DOHH2 (cell line): ENCODE data around the gene FAM171A1.

ENCODE experiments used
- H3F3A ChIP-seq: fragments of 200-600 bp; sonication (generic), shearing (Covaris generic); 2 replicates; pipeline ENCODE4 v1.6.0; 2016; ENCODE audit warnings: antibody characterized with exemption, mild to moderate bottlenecking; ENCODE audit not compliant: control insufficient read depth, insufficient read depth
- H3K27ac ChIP-seq: fragments of 200-600 bp; sonication (generic); 2 replicates; pipeline ENCODE4 v1.5.1; 2014; ENCODE audit warnings: low read depth, mild to moderate bottlenecking, low read length, moderate library complexity
- H3K27me3 ChIP-seq: fragments of 200-600 bp; sonication (generic); 2 replicates; pipeline ENCODE4 v1.6.1; 2014; ENCODE audit warnings: mild to moderate bottlenecking, low read length, mixed read lengths; ENCODE audit not compliant: control insufficient read depth
- H3K36me3 ChIP-seq: fragments of 200-600 bp; sonication (generic); 2 replicates; pipeline ENCODE4 v1.6.1; 2014; ENCODE audit warnings: mild to moderate bottlenecking, low read length, moderate library complexity, mixed read lengths; ENCODE audit not compliant: control insufficient read depth
- H3K4me1 ChIP-seq: fragments of 200-600 bp; sonication (generic); 2 replicates; pipeline ENCODE4 v1.6.1; 2014; ENCODE audit warnings: mild to moderate bottlenecking, low read length, mixed read lengths; ENCODE audit not compliant: control insufficient read depth
- H3K4me2 ChIP-seq: fragments of 200-600 bp; sonication (generic); 2 replicates; pipeline ENCODE4 v1.6.0; 2014; ENCODE audit warnings: mild to moderate bottlenecking, low read length, moderate library complexity
- H3K4me3 ChIP-seq: fragments of 200-600 bp; sonication (generic); 2 replicates; pipeline ENCODE4 v1.5.1; 2014; ENCODE audit warnings: mild to moderate bottlenecking, low read length, mixed read lengths
- H3K79me2 ChIP-seq: fragments of 200-600 bp; sonication (generic); 2 replicates; pipeline ENCODE4 v1.6.1; 2014; ENCODE audit warnings: mild to moderate bottlenecking, low read length, mixed read lengths; ENCODE audit not compliant: control insufficient read depth
- H3K9me2 ChIP-seq: fragments of 200-600 bp; sonication (generic); replicated peaks from 2 replicates; pipeline ENCODE4 v1.6.1; 2014; ENCODE audit warnings: mild to moderate bottlenecking, low read length, mixed read lengths; ENCODE audit not compliant: control insufficient read depth
- H3K9me3 ChIP-seq: fragments of 200-600 bp; sonication (generic); 2 replicates; pipeline ENCODE4 v1.6.1; 2014; ENCODE audit warnings: antibody characterized with exemption, low read length, mixed read lengths; ENCODE audit not compliant: control insufficient read depth, insufficient read depth
- H4K20me1 ChIP-seq: fragments of 200-600 bp; sonication (generic); 2 replicates; pipeline ENCODE4 v1.6.0; 2014; ENCODE audit warnings: low read depth, mild to moderate bottlenecking, antibody characterized with exemption, low read length, moderate library complexity; ENCODE audit not compliant: control insufficient read depth, insufficient read depth
- EZH2phosphoT487 ChIP-seq: fragments of 200-600 bp; sonication (generic); IDR thresholded peaks from 2 replicates; pipeline ENCODE4 v1.6.1; 2017; ENCODE audit warnings: borderline replicate concordance, mild to moderate bottlenecking, antibody characterized with exemption, low read length, moderate library complexity, mixed read lengths
- TF ChIP-seq, protein P1 (sequence below): fragments of 200-600 bp; sonication (generic); IDR thresholded peaks from one replicate; pipeline ENCODE4 v1.5.1; 2014; ENCODE audit warnings: antibody characterized with exemption, mild to moderate bottlenecking, low read depth, low read length; ENCODE audit not compliant: poor library complexity, severe bottlenecking

FAM171A1 gene

GRCh38 chr10:15379078-15379477 is 8.0 kb upstream of the FAM171A1 start:
- no peaks in the 10 kb centered on the region for H3F3A ChIP-seq
- H3K27ac ChIP-seq, result no peak overlapping the region
- no peaks in the 10 kb centered on the region for H3K4me1 ChIP-seq
- no peaks in the 10 kb centered on the region for H3K36me3 ChIP-seq
- H4K20me1 ChIP-seq, result no peaks in the 10 kb centered on the region
- no peak for TF ChIP-seq EZH2phosphoT487
- TF ChIP-seq, protein P1, sequence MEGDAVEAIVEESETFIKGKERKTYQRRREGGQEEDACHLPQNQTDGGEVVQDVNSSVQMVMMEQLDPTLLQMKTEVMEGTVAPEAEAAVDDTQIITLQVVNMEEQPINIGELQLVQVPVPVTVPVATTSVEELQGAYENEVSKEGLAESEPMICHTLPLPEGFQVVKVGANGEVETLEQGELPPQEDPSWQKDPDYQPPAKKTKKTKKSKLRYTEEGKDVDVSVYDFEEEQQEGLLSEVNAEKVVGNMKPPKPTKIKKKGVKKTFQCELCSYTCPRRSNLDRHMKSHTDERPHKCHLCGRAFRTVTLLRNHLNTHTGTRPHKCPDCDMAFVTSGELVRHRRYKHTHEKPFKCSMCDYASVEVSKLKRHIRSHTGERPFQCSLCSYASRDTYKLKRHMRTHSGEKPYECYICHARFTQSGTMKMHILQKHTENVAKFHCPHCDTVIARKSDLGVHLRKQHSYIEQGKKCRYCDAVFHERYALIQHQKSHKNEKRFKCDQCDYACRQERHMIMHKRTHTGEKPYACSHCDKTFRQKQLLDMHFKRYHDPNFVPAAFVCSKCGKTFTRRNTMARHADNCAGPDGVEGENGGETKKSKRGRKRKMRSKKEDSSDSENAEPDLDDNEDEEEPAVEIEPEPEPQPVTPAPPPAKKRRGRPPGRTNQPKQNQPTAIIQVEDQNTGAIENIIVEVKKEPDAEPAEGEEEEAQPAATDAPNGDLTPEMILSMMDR, result no peak
- no peaks in the 10 kb centered on the region for H3K79me2 ChIP-seq
- H3K4me2 ChIP-seq, result no peak overlapping the region
- no peaks in the 10 kb centered on the region for H3K9me3 ChIP-seq
- H3K9me2 ChIP-seq, result no peaks in the 10 kb centered on the region
- no peaks in the 10 kb centered on the region for H3K27me3 ChIP-seq
- H3K4me3 ChIP-seq, result no peak overlapping the region

DNA sequence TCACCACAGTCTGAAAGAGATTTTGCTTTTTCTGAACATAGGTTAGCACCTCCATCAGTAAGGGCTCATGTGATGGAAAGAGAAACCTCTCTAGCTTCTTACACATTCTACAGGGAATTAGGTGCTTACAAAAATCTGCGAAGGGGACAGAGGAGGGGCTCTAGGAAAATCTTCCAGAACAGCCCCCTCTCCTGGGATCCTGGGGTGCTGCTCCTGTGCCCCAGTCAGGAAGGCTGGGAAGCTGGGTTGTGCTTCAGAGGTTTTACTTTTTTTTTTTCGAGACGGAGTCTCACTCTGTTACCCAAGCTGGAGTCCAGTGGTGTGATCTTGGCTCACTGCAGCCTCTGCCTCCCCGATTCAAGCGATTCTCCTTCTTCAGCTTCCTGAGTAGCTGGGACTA is 7.5 kb upstream of the FAM171A1 start:
- no peaks in the 10 kb centered on the region for H3K36me3 ChIP-seq
- H3F3A ChIP-seq, result no peaks in the 10 kb centered on the region
- H3K9me2 ChIP-seq, result no peaks in the 10 kb centered on the region
- TF ChIP-seq, protein P1, result no peak
- no peak for TF ChIP-seq EZH2phosphoT487
- H3K9me3 ChIP-seq, result no peaks in the 10 kb centered on the region
- no peak overlapping the region for H3K4me3 ChIP-seq
- no peaks in the 10 kb centered on the region for H4K20me1 ChIP-seq
- no peak overlapping the region for H3K27ac ChIP-seq
- H3K4me2 ChIP-seq, result no peak overlapping the region
- no peaks in the 10 kb centered on the region for H3K4me1 ChIP-seq
- no peaks in the 10 kb centered on the region for H3K27me3 ChIP-seq
- no peaks in the 10 kb centered on the region for H3K79me2 ChIP-seq

DNA sequence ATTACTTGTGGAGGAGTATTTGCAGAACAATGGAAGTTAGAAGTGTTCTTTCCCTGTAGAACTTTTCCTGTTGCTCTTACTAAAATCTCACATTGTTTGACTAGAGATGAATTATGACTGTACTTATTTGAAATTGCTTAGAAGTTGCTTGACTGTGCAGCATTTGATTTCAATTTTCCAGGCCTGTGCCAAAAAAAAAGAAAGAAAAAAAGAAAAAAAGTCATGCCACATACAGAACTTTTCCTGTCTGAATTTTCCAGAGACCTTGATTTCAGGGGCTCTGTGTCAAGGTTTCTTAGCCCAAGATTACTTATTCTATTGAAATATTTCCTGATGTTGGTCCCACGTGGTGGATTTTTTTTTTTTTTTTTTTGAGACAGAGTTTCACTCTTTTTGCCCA is 3.5 kb upstream of the FAM171A1 start:
- no peak for TF ChIP-seq EZH2phosphoT487
- TF ChIP-seq, protein P1, result no peak
- Histone ChIP-seq H4K20me1 (no peaks in the 10 kb centered on the region), H3K9me3 (no peaks in the 10 kb centered on the region), H3K36me3 (no peaks in the 10 kb centered on the region), H3K4me1 (no peaks in the 10 kb centered on the region), H3F3A (no peaks in the 10 kb centered on the region), H3K4me2 (no peak overlapping the region), H3K9me2 (no peaks in the 10 kb centered on the region), H3K27ac (no peak overlapping the region), H3K79me2 (no peaks in the 10 kb centered on the region), H3K4me3 (no peak overlapping the region), H3K27me3 (peaks cover 28% of the 10 kb centered on the region)

GRCh38 chr10:15374156-15374555 is 3.1 kb upstream of the FAM171A1 start:
- no peak overlapping the region for H3K27ac ChIP-seq
- TF ChIP-seq, protein P1, result no peak
- TF ChIP-seq EZH2phosphoT487, result no peak
- H3F3A ChIP-seq, result no peaks in the 10 kb centered on the region
- no peaks in the 10 kb centered on the region for H3K79me2 ChIP-seq
- no peak overlapping the region for H3K4me2 ChIP-seq
- no peaks in the 10 kb centered on the region for H3K9me3 ChIP-seq
- H3K9me2 ChIP-seq, result no peaks in the 10 kb centered on the region
- no peaks in the 10 kb centered on the region for H3K4me1 ChIP-seq
- H3K4me3 ChIP-seq, result no peak overlapping the region
- H3K36me3 ChIP-seq, result no peaks in the 10 kb centered on the region
- no peaks in the 10 kb centered on the region for H4K20me1 ChIP-seq
- H3K27me3 ChIP-seq, result peaks cover 31% of the 10 kb centered on the region
